Transverse colon (tissue), 4 donors: ENCODE data around the gene FAM204A. TPM values are rescaled to one million over a fixed set of nuclear protein-coding genes. Genes with fewer than 3 reads are reported as not detected.

Experiments
- DNase-seq: peaks from one replicate; pipeline ENCODE4 v3.0.0-alpha.2; 2019
- H3K27ac ChIP-seq, 4 donors: fragments of 200-600 bp; sonication (generic); 2 replicates each; pipeline ENCODE4 v1.5.1; 2016 to 2018; ENCODE audit warnings: inconsistent platforms in 4 of 4
- H3K27me3 ChIP-seq: fragments of 200-600 bp; sonication (generic); 2 replicates; pipeline ENCODE4 v1.5.1; 2017; ENCODE audit warnings: inconsistent platforms
- H3K36me3 ChIP-seq, 4 donors: fragments of 200-600 bp; sonication (generic); 2 replicates each; pipeline ENCODE4 v1.5.1; 2017 to 2019; ENCODE audit warnings: inconsistent platforms in 4 of 4
- H3K4me1 ChIP-seq, 4 donors: fragments of 200-600 bp; sonication (generic); 2 replicates each; pipeline ENCODE4 v1.5.1; 2017 to 2020; ENCODE audit warnings: inconsistent platforms in 4 of 4
- H3K4me3 ChIP-seq, 4 donors: fragments of 200-600 bp; sonication (generic); 1 replicate in 1 of 4; 2 replicates in 3 of 4; pipeline versions ENCODE4 v1.5.1 to v1.6.1; 2017 to 2019; ENCODE audit warnings: inconsistent platforms in 4 of 4
- H3K9me3 ChIP-seq, 2 donors: fragments of 200-600 bp; sonication (generic); 2 replicates each; pipeline ENCODE4 v1.5.1; 2017 to 2019; ENCODE audit warnings: inconsistent platforms in 2 of 2
- CTCF ChIP-seq, 5 experiments: fragments of 200-600 bp in 3 of 5; fragments of 450-650 bp in 2 of 5; sonication (generic) in 3 of 5; IDR thresholded peaks; 1 replicate in 2 of 5; 2 replicates in 3 of 5; pipeline ENCODE4 v1.5.1; 2016 to 2017; ENCODE audit warnings: antibody characterized with exemption in 5 of 5, inconsistent platforms in 3 of 5, mild to moderate bottlenecking in 2 of 5, moderate library complexity in 1 of 5
- EP300 ChIP-seq: sonication (generic); formaldehyde crosslinking; IDR thresholded peaks from one replicate; pipeline ENCODE4 v1.6.1; 2017; ENCODE audit warnings: antibody characterized with exemption, low read depth
- POLR2A ChIP-seq: fragments of 450-650 bp; IDR thresholded peaks from one replicate; pipeline ENCODE4 v1.6.1; 2016; ENCODE audit warnings: antibody characterized with exemption, mild to moderate bottlenecking, moderate library complexity
- POLR2AphosphoS5 ChIP-seq, 3 donors: sonication (generic); formaldehyde crosslinking; IDR thresholded peaks; one replicate each; pipeline ENCODE4 v1.6.1; 2016; ENCODE audit warnings: antibody characterized with exemption in 3 of 3
- WGBS, 2 donors: methylation state at CpG; one replicate each; pipeline ENCODE4 v1.1.5; 2018; ENCODE audit warnings: low coverage in 1 of 2; 5-methylcytosine and 5-hydroxymethylcytosine counted together
- in situ Hi-C, 4 donors: fragments of 200-750 bp; cut with MboI; loops; one replicate each; pipeline versions ENCODE4 v1.15.0 to v1.15.1; 2017; ENCODE audit warnings: low sequenced_read_pairs in 3 of 4, low pct_ligation_motif_present in 1 of 4, low pct_unique_long_range_greater_than_20kb in 1 of 4
- intact Hi-C: fragments of 100-400 bp; cut with DNase I; formaldehyde crosslinking; loops from one replicate; pipeline ENCODE4 v1.15.1; 2023; ENCODE audit warnings: low total_unique reads
- total RNA-seq, 4 donors: library from RNA; depleted of rRNA; stranded (reverse); fragments of >200 nt; gene quantifications; one replicate each; pipeline ENCODE4 v1.1.0, GENCODE V29; 2016

Gene FAM204A
- total RNA-seq, 4 donors from 2014 or later, result 16.8 to 35.2 (median 25.4) TPM

- no peaks in the 10 kb centered on the region for H3K36me3 ChIP-seq
- TF ChIP-seq EP300 (no peak), POLR2AphosphoS5 (IDR thresholded peaks at IDR 0.05) (no peak), POLR2A (no peak), CTCF (IDR thresholded peaks at IDR 0.05) (no peak)
- WGBS, 2 donors, result 92 to 96% methylated on average over 7 to 9 of the region's 9 CpGs
- no peak overlapping the region for H3K27ac ChIP-seq
- H3K27me3 ChIP-seq, result peaks cover 2% of the 10 kb centered on the region
- no peak for DNase-seq
- H3K4me1 ChIP-seq, result peaks cover 0 to 3% (median 0%) of the 10 kb centered on the region in 4 donors
- intact Hi-C loops, result no loop called here
- no peaks in the 10 kb centered on the region for H3K9me3 ChIP-seq
- in situ Hi-C loops, result no loop called here
- H3K4me3 ChIP-seq, result no peak overlapping the region
Observed at GRCh38 chr10:118287076-118287806, 54.9 kb downstream of the FAM204A start.

- TF ChIP-seq POLR2A (no peak), POLR2AphosphoS5 (IDR thresholded peaks at IDR 0.05) (no peak), CTCF (IDR thresholded peaks at IDR 0.05) (no peak), EP300 (no peak)
- Histone ChIP-seq H3K4me3 (no peak overlapping the region), H3K4me1 (peaks cover 0 to under 1% (median 0%) of the 10 kb centered on the region in 4 donors), H3K27ac (no peak overlapping the region), H3K27me3 (peaks cover 2% of the 10 kb centered on the region), H3K36me3 (no peaks in the 10 kb centered on the region), H3K9me3 (no peaks in the 10 kb centered on the region)
- intact Hi-C loops, result no loop called here
- 66 to 74% methylated on average over 4 to 17 of the region's 17 CpGs for WGBS, 2 donors
- no peak for DNase-seq
- in situ Hi-C loops, result no loop called here
Observed at GRCh38 chr10:118286051-118286838, 55.9 kb downstream of the FAM204A start.

DNA sequence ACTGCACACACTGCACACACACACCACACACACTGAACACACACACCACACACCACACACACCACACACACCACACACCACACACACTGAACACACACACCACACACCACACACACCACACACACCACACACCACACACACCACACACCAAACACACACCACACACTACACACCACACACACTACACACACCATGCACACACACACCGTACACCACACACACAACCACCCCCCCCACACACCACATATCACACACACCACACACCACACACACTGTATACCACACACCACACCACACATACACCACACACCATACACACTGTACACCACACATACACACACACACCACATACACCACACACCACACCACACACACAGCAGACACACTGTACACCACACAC is 59.5 kb downstream of the FAM204A start:
- in situ Hi-C loops (no loop called here), intact Hi-C loops (no loop called here)
- H3K9me3 ChIP-seq, result peaks cover 0 to 3% of the 10 kb centered on the region in 2 donors
- 87% methylated on average over 1 of the region's 1 CpG; no CpG with 5 or more reads in 1 of the 2 donors for WGBS, 2 donors
- H3K36me3 ChIP-seq, result no peaks in the 10 kb centered on the region
- H3K27ac ChIP-seq, result no peak overlapping the region
- TF ChIP-seq CTCF (IDR thresholded peaks at IDR 0.05) (no peak), EP300 (no peak), POLR2A (no peak), POLR2AphosphoS5 (IDR thresholded peaks at IDR 0.05) (no peak)
- no peak overlapping the region for H3K4me3 ChIP-seq
- no peaks in the 10 kb centered on the region for H3K4me1 ChIP-seq
- no peak for DNase-seq
- no peaks in the 10 kb centered on the region for H3K27me3 ChIP-seq

DNA sequence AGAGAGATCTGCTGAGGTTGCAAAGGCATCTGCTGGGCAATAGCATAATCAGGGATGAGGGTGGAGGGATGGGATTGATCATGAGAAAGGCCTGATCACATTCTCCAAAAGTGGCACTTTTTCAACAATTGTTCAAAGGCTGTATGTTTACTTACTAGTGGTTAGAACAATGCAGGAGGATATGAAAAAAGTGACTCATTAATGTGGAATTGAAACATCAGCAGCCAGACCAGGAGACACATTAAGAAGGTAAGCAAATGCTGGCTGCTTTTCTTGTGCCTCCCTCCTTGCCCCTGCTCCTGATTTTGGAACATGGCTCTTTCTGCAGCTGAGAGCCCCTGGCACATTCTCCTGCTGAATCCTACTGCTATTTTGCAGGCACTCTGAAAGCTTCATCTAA is 63.5 kb downstream of the FAM204A start:
- Histone ChIP-seq H3K27me3 (no peaks in the 10 kb centered on the region), H3K4me3 (no peak overlapping the region), H3K4me1 (no peaks in the 10 kb centered on the region), H3K36me3 (no peaks in the 10 kb centered on the region), H3K9me3 (peaks cover 0 to 3% of the 10 kb centered on the region in 2 donors), H3K27ac (no peak overlapping the region)
- DNase-seq, result no peak
- no peak for TF ChIP-seq EP300
- TF ChIP-seq POLR2AphosphoS5 (IDR thresholded peaks at IDR 0.05), result no peak
- TF ChIP-seq CTCF (IDR thresholded peaks at IDR 0.05), result no peak
- no peak for TF ChIP-seq POLR2A
- in situ Hi-C loops, result no loop called here
- intact Hi-C loops, result no loop called here
